PC-9 (cell line): ENCODE measurements around the gene AGAP1.

Experiments
- EZH2 ChIP-seq: fragments of 200-600 bp; sonication (generic); IDR thresholded peaks from 2 replicates; pipeline ENCODE4 v1.8.0; 2017; ENCODE audit warnings: antibody characterized with exemption, low read depth
- TF ChIP-seq, protein P1 (sequence below): fragments of 200-600 bp; sonication (generic); conservative IDR thresholded peaks from 2 replicates; pipeline ENCODE4 v1.6.1; 2017; ENCODE audit warnings: mixed run types, antibody characterized with exemption, mild to moderate bottlenecking, moderate library complexity

DNA sequence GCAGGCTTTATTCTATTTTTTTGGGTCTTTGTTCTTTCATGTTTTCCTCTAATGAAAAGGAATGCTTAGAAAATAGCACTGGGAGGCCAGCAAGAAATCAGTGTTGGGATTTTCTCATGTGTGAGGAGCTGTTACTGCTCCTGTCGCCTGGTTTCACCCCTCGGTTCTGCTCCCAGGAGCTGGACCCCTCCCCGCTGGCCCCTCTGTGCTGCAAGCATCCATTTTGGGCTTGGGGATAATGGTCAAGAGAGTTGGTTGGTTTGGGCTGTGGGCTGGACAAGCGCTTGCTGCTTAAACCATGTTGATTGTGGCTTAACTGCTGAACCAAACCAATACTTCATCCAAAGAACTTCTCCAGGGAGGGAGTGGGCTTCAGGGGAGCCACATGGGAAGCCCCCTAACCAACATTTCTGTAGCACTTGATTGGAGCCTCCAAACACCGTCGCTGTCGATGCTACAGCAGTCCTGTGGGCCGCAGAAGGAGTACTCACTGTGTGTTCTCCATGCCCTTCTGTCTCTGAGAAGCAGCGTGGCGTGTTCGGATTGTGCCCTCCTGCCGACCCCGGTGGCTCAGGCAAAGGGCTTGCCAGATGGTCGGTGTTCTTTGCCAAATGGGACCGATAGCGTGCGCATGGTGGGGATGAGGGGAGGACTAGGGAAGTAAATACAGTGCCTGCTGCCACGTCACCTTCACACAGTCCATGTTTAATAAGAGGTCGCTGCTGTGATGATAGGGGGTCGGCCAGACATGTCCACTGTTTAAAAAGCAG is 40.0 kb downstream of the AGAP1 start:
- TF ChIP-seq, protein P1, sequence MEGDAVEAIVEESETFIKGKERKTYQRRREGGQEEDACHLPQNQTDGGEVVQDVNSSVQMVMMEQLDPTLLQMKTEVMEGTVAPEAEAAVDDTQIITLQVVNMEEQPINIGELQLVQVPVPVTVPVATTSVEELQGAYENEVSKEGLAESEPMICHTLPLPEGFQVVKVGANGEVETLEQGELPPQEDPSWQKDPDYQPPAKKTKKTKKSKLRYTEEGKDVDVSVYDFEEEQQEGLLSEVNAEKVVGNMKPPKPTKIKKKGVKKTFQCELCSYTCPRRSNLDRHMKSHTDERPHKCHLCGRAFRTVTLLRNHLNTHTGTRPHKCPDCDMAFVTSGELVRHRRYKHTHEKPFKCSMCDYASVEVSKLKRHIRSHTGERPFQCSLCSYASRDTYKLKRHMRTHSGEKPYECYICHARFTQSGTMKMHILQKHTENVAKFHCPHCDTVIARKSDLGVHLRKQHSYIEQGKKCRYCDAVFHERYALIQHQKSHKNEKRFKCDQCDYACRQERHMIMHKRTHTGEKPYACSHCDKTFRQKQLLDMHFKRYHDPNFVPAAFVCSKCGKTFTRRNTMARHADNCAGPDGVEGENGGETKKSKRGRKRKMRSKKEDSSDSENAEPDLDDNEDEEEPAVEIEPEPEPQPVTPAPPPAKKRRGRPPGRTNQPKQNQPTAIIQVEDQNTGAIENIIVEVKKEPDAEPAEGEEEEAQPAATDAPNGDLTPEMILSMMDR, result no peak
- TF ChIP-seq EZH2, result no peak
